Hindlimb muscle (tissue), 1 donor: ENCODE results near the gene KCNIP4. TPM values are rescaled to one million over a fixed set of nuclear protein-coding genes. Genes with fewer than 3 reads are reported as not detected.

Experiments
- DNase-seq: peaks from one replicate; pipeline ENCODE4 v3.0.0-alpha.2; 2013
- polyA plus RNA-seq: library from polyadenylated mRNA; unstranded; fragments of 120-200 nt; gene quantifications from one replicate; pipeline ENCODE4 v1.2.1, GENCODE V29; 2013; ENCODE audit not compliant: insufficient read length

KCNIP4 gene
- polyA plus RNA-seq, 1 donor: 1.8 TPM

DNA sequence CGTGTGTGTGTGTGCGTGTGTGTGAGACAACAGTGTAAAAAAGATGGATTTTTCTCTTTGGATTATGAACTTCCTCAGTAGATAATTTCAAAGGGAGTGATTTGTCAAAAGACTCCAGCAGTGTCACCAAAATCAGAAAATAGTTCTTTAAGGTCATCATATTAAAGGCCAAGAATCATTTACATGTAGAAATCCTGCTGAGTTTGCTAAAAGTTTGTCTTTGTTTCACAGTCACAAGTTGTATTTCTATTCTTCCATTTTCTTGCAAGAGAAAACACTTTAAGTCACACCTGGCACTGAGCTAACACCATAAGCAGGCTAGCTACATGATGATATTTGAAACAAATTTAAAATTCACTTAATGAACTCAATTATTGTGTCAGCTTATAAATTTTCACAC lies 1025.6 kb downstream of the KCNIP4 start:
- DNase-seq: no peak

DNA sequence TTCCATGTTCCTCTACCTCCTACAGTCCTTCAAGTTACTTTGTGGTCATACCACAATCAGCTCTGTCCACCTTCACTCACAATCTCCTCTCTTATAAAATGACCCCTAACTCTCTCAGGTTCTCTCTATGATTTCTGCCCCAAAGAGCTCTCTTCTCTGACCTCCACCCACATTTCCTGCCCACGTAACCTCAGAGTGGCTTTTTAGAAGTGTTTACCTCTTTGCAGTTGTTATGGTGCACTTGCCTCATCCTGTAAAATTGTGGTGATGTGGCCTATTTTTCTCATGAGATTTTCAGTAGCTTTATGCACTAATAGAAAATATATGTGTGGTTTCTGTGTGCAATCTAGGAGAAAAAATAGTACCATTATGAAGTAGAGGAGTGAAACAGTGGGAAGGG lies 1032.5 kb downstream of the KCNIP4 start:
- no peak for DNase-seq

DNA sequence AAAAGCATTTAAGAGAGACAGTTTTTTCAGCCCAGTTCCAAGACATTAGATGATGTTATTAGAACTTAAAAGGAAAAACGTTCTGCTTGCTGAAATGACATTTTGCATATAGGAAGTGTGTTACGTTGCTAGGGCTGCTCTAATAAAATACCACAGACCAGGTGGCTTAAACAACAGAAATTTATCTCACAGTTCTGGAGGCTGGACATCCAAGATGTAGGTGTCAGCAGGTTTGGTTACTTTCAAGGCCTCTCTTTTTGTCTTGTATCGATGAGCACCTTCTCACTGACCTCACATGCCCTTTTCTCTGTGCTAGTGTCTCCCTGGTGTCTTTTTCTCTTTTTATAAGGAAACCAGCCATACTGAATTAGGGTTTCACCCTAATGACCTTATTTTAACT lies 1043.6 kb downstream of the KCNIP4 start:
- no peak for DNase-seq

DNA sequence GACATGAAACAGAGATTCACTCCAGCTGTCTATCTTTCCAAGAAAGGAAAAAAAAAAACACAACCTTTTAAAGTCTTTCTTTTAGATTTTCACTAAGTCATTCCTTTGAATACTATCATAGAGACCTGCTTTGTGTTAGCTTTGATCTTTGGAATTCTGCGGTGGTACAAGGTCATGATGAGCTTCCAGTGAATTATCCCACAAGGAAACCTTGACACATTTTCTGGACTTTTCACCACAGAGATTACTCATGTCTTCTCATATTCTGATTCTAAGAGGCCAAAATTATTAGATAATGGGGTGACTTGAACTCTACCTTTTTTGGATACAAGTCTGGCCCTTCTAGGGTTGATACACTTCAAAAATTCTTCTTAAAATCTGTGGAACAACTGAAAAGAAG lies 1046.7 kb downstream of the KCNIP4 start:
- DNase-seq: no peak

DNA sequence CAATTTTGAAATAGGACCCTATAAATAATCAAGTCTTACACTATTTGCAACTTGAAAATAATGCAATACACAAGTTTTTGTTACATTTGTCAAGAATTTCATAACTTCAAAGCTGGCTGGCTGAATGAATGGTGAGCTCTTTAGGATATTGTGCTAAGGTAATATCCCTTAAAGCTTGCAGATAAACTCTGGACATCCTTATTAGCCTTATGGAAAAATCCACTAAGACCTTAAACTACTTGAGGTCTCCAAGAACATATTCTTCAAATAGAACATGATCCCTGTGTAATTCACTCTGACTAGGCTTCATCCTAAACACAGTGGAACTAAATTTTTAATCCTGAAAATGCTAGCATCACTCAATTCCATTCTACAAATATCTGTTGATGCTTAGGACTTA lies 1049.0 kb downstream of the KCNIP4 start:
- no peak for DNase-seq

DNA sequence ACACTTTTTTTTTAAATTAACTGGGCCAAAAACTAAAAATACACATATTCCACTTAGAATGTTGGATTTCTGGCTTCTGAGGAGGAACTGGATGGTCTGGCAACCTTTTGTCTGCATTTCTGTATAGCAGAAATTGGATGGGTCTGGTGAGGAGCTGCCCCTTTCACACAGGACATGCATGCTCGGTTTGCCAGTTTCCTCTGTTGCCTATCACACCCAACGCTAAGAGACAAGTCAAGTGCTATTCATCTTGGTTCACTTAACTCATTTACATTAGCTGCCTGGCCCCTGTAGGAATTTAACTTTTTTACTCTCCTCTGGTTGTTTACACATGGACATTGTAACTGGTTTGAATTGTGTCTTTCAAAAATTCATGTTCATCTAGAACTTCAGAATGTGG lies 1052.6 kb downstream of the KCNIP4 start:
- DNase-seq: no peak

DNA sequence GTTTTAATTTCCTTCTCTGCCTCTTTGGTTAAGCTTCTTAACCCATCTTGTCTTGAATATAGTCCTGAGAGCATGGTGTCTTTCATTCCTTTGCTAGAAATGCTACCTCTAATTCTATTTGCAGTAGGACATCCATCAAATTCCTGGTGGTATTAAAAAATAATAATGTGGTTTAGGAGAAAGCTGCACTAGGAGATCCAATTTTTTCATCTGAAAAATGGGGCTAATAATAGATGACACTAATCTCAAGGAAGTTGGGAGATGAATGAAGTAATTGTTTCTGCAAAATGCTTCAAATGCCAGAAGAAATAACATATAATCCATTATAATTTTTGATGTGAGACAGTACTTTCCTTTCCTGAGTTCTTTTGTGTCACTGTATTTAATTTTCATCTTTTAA lies 1053.4 kb downstream of the KCNIP4 start:
- DNase-seq: no peak

DNA sequence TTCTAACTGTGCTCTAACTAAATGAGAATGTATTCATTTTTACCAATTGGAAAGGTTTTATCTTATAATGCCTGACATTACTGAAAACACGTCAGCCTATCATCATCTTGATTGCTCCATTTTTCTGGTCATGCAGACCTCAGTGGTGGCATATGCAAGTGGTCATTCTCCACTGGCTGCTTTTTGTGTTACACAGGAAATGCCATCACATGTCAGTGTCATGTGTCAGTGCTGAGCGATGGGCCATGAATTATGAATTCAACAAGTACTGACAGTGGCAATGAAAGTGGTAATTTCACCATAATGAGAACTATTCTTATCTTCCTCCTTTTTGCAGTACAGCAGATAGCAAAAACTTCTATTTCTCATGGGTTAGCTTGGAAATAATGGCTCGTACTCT lies 1057.8 kb downstream of the KCNIP4 start:
- no peak for DNase-seq

DNA sequence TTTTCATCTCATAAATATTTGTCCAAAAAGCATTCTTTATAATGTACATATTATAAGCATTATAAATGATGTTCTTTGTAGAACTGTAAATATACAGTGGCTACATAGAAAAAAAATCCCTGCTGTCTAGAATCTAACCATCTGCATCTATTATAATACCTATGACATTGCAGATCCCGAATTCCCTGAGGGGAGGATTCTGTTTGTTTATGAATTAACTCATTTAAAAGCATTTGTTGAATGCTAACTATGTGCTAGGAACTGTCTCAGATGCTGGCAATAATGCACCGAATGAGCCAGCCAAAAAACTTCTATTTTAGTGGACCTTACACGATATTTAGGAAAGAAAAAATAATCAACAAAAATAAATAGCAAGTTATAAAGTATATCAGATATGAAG lies 1058.7 kb downstream of the KCNIP4 start:
- DNase-seq: no peak

DNA sequence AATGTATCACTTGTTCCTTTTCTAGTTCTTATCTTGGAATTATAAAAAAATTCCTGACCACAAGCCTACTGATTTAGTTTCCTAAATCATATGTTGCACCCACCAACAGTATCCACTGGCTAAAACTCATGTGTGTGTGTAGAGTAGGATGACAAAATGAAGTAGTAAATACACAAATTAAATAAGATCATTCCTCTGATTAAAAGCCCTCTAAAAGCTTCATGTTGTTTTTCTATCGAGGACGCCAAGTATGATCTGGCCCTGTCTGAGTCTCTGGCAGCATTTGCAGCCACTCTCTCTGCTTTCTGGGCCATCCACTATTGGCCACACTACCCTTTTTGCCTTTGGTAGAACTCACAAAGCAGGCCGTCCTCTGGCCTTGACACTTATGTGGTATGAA lies 1064.9 kb downstream of the KCNIP4 start:
- no peak for DNase-seq

DNA sequence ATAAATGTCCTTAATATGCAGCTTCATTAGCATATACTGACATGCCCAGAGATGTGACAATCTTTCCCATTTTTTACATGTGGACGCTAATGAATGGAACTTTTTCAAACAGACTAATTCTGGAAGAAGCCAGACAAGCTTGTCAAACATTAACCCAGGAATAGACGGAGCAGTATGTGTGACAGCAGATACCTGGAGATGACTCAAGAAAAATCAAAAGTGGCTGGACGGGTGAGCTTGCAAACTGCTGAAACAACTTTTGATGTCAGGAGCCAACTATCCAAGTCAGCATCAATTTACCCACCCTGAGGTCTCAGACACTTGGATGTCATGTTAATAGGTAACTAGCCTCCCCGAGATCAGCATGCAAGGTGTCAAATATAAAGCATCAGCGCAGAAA lies 1065.3 kb downstream of the KCNIP4 start:
- DNase-seq: no peak

DNA sequence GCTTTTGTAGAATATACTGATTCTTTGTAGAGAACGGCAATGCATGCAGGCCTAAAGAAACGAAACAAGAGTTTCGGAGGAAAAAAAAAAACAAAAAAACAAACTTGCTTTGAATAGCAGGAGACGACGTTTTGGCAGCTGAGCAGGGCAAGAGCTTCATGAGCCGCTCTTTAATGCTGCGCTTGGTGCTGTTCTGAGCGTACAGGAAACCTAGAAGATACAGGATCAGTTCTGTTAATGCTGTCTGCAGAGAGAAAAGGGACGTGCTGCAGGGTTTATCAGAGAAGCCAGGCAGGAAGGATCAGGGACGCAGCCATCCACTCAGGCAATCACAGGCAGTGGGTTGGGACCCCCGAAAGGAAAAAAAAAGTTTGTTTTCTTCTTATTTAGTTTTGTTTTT lies 1066.1 kb downstream of the KCNIP4 start:
- DNase-seq: no peak

DNA sequence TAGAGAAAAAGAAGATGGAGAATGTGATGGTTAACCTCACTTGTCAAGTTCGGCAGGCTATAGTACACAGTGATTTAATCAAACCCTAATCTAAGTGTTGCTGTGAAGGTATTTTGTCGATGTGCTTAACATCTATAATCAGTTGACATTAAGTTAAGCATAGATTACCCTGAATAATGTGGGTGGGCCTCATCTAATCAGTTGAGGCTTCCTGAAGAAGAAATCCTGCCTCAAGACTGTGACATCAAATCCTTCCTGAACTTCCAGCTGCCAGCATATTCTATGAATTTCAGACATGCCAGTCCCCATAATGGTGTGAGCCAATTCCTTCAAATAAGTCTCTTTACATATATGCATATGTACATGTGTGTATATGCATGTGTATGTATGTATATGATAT lies 1066.9 kb downstream of the KCNIP4 start:
- no peak for DNase-seq

DNA sequence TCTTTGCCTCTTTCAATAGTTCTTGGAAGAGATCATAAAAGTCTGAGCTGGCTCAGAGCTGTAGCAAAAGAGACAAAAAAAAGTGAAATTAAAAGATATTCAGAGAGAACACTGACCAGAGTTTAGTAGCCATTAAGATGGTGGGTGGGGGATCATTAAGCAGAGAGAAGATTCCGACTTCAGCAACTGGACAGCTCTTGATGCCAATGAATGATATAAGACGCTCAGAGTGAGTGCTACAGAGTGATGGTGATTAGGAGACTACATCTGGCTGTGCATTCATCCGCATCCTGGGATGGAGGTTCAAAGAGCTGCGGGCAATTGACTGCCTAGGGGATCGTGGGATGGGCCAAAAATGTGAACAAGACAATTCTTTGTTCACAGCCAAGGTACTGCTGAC lies 1069.8 kb downstream of the KCNIP4 start:
- DNase-seq: no peak

DNA sequence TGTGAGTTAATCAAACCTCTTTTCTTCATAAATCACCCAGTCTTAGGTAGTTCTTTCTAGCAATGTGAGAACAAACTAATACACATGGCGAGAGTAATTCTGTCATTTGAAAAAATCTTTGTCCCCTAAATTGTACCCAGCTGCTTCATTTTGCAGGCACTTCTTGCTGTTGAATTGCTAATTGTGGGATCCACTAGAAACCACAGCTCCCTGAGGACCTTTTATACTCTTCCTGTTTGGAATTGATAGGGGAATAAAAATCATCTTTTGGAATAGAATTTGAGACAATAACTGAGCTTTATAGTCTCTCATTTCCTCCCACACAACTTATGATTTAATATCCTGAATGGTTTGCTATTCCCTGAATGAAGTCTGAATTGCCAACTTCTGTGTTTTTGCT lies 1078.1 kb downstream of the KCNIP4 start:
- DNase-seq: no peak

DNA sequence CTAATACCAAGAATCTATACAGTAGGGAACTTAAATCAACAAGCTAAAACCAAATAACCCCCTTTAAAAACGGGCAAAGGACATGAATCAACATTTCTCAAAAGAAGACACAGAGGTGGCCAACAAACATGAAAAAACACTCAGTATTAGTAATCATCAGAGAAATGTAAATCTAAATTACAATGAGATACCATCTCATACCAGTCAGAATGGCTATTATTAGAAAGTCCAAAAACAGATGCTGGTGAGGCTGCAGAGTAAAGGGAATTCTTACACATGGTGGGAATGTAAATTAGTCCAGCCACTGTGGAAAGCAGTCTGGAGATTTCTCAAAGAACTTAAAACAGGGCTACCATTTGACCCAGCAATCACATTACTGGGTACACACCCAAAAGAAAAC lies 1080.5 kb downstream of the KCNIP4 start:
- no peak for DNase-seq

DNA sequence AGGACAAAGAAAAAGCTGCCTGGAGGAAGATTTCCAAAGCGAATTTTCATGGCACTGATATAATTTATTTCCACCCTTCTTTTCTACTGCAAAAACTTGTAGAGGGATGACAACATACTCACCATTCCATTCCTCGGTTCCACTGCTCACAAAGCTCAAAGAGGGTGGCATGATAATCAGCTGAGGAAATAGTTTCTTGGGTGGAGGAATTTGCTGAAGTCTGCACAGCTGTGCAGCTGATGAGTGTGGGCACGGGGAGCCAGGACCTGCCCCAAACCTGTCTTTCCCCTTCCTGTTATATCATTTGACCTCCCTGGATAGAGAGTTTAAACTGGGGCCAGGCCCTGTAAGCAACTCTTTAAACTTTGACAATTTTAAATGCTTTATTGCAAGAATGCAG lies 1087.7 kb downstream of the KCNIP4 start:
- DNase-seq: no peak

DNA sequence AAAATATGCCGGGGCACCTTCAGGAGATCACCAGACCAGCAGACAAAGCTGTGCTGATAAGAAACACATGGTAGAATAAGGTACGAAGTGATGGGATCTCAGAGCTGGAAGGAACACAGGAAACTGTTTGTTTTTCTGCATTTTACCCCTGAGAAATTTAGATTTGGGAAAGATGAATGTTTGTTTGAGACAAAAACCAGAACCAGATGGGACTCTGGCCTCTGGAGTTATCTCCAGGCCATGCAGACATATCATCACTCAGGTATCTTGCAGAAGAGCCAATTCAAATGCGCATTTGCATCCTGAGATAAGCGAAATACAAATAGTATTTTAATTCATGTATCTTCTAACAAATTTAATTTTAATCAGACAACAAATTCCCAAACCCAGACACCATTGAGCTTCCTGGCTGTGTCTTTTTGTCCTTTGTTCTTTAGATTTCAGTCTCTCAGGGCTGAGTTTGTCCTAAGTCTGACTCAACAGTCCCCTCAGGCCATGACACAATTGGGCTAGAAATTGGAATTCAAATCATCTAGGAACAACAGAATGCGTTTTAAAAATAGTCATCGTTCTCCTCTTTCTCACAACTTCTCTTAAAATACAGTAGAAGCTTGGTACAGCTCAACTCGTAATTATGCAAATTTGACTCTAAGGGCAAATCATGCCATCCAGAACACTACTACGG lies 1089.3 kb downstream of the KCNIP4 start:
- no peak for DNase-seq

DNA sequence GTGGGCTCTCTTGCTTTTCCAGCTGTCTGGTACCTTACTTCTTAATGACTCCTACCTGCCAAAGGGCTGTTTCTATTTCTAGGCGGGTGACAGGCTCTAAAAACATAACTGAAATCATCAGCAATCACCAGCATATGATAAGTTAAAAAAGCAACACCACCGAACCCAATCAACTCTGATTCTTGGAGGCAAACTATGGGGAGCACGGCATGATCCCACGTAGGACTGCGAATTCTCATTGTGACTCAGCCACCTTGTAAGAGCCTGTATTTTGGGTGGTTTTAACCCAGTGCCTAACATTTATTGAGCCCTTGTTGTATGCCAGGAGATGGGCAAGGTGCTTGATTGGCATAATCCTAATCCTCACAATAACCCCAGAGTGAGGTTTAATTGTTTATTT lies 1091.5 kb downstream of the KCNIP4 start:
- no peak for DNase-seq

DNA sequence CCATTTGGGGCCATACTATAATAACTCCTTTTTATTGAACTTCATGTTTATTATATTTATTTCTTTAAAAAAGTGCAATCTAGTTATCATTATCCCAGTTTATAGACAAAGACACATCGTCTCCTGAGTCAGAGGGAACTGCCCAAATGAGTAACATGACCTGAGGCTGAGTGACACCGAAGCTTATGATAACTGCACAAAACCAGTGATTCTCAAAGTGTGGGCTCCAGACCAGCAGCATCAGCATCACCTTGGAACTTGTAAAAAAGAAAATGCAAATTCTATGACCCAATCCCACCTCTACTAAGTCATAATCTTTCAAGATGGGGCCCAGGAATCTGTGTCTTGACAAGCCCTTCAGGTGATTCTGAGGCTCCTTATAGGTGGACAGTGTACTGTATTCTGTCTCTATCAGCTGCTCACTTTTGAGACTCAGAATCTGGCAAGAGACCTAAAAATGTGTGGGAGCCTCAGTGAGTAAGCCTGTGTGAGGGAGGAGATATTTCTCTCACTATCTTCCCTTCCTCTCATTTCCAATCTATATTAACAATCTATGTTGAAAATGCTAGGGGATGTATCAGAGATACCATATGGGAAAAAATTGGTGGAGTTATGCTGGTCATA lies 1101.3 kb downstream of the KCNIP4 start:
- no peak for DNase-seq

DNA sequence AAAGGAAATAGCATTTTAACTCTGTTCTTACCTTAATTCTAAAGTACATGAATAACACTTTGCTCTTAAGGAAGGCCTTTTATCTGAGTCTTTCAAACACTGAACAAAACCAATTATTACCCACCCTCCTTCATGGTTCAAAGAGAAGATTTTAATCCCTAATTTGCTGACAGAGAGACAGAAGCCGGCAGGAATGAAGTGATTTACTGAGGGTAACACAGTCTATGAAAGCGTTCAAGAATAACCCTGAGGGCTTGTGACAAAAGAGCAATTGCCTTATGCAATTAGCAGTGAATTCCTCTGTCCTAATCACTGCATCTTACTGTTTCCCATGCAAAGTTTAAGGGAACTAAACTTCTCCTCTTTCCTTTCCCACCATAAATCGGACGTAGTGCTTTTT lies 1104.3 kb downstream of the KCNIP4 start:
- no peak for DNase-seq

DNA sequence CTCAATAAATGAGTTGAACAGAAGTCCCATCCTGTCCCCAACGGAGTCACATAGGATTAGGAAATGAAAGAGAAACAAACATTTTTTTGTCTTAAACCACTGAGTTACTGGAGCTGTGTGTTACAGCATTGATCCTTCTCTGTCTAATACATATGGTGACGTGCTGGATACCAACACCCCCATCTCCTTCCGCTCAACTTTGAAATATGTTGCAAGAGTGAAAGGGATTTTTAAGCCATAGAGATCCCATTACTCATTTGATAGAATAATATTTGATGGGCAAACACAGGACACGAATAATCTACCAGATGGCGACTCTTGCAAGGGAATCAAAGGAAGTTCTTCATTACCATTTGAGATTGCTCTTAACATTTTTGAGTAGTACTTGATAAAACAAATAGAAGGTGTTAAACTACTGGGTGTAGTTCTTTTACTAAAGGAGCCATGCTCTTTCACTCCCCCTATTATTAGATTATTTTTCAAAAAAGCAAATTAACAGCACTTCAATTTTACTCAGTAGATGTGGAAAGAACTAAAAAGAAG lies 1107.9 kb downstream of the KCNIP4 start:
- no peak for DNase-seq

DNA sequence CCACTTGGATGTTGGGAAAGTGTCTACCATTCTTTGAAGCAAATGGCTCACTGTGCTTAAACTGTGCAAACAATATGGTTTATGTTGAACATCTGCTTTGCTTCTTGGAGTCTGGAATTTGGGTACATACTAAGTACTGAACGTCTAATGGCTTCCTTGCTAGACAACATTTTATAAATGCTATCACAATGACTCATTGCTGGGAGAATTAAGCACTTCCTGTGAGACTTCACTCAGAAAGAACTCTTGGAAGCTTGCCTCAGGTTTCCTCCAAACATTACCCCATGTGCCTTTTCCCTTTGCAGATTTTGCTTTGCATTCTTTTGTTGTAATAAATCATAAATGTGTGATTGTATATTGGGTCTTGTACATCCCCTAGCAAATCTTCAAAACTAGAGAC lies 1108.6 kb downstream of the KCNIP4 start:
- DNase-seq: no peak

DNA sequence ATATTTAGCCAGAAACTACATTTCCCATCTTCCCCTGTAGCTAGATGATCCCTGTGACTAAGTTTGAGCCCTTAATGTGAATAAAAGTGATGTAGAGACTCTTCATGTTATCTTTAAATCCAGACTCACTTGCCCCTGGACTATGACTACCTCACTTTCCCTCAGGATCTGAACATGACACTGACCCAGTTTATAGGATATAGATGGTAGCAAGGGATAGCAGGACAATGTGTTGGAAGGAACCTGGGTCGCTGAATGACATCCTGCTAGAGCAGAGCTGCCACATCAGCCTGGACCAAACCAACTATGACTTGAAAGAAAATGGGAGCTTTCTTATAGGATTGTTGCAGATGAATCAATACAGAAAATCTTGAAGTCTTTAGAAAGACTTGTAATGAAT lies 1110.1 kb downstream of the KCNIP4 start:
- DNase-seq: no peak

DNA sequence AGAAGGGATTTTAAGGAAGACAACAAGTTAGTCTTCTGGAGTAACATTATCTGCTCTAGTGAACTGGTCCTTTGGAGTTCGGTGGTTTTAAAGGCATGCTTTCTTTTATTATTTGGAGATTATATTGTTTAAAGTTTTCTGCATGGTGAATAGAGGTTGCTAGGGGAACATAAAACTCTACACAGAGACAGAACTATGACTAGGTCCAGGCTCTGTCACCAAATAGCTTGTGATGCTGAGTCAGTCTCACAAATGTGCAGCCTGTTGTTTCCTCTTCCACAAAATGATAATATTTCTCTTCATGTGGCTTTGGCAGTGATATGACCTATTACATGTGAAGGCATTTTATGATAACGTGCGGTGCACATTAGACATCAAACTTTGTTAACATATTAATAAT lies 1115.7 kb downstream of the KCNIP4 start:
- DNase-seq: no peak
